Measurements from ENCODE around the gene SMAD6.

GRCh38 chr15:66700412-66700801 is 1.6 kb upstream of the SMAD6 start:
- TF ChIP-seq, protein P1, sequence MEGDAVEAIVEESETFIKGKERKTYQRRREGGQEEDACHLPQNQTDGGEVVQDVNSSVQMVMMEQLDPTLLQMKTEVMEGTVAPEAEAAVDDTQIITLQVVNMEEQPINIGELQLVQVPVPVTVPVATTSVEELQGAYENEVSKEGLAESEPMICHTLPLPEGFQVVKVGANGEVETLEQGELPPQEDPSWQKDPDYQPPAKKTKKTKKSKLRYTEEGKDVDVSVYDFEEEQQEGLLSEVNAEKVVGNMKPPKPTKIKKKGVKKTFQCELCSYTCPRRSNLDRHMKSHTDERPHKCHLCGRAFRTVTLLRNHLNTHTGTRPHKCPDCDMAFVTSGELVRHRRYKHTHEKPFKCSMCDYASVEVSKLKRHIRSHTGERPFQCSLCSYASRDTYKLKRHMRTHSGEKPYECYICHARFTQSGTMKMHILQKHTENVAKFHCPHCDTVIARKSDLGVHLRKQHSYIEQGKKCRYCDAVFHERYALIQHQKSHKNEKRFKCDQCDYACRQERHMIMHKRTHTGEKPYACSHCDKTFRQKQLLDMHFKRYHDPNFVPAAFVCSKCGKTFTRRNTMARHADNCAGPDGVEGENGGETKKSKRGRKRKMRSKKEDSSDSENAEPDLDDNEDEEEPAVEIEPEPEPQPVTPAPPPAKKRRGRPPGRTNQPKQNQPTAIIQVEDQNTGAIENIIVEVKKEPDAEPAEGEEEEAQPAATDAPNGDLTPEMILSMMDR (IDR thresholded peaks at IDR 0.05): no peak
- no peak for TF ChIP-seq POLR2A (IDR thresholded peaks at IDR 0.05)

Data from heart left ventricle (tissue), 13 donors.